Caco-2 (cell line): ENCODE measurements around the gene RGSL1. TPM values are rescaled to one million over a fixed set of nuclear protein-coding genes. Genes with fewer than 3 reads are reported as not detected.

Source experiments
- BruUV-seq: library from RNA; stranded (reverse); fragments of 400-500 nt; replicated peaks from 2 replicates; lab custom pipeline; 2021; lab: Mats Ljungman, UMichigan
- CTCF ChIA-PET: fragments of 300-600 bp; sonication (Branson Sonifier 250); formaldehyde crosslinking; loops from one replicate; lab custom pipeline; 2022; ENCODE audit warnings: antibody characterized with exemption; lab: Charles Lee
- POLR2A ChIA-PET: fragments of 300-600 bp; sonication (Branson Sonifier 250); formaldehyde crosslinking; loops from one replicate; lab custom pipeline; 2022; ENCODE audit warnings: antibody characterized with exemption; lab: Charles Lee
- DNase-seq, 2 experiments: peaks; one replicate each; pipeline versions ENCODE4 v3.0.0 to v3.0.0-alpha.2; 2020 to 2022
- H3K27me3 ChIP-seq: replicated peaks from 2 replicates; pipeline ENCODE4 v1.6.0; 2011; ENCODE audit warnings: low read length; ENCODE audit not compliant: control insufficient read depth, insufficient read depth
- H3K36me3 ChIP-seq: 2 replicates; pipeline ENCODE4 v1.5.1; 2011; ENCODE audit warnings: low read length; ENCODE audit not compliant: control insufficient read depth, insufficient read depth
- H3K4me1 ChIP-seq: fragments of 250-450 bp; sonication (Bioruptor Pico); 2 replicates; pipeline ENCODE4 v1.5.1; 2020; ENCODE audit warnings: mild to moderate bottlenecking
- H3K4me3 ChIP-seq: 2 replicates; pipeline ENCODE4 v1.5.1; 2011; ENCODE audit warnings: low read depth, mild to moderate bottlenecking, control low read depth, low read length
- H3K9me3 ChIP-seq: fragments of 250-450 bp; sonication (Bioruptor Pico); 2 replicates; pipeline ENCODE4 v1.5.1; 2020; ENCODE audit warnings: mild to moderate bottlenecking, moderate library complexity
- H3K27ac Mint-ChIP-seq: one replicate; pipeline ENCODE4 v1.8.0; 2022; ENCODE audit warnings: mixed read lengths; ENCODE audit not compliant: unreplicated experiment
- H3K27me3 Mint-ChIP-seq: one replicate; pipeline ENCODE4 v1.8.0; 2022; ENCODE audit warnings: mixed read lengths; ENCODE audit not compliant: insufficient read depth, unreplicated experiment
- H3K36me3 Mint-ChIP-seq: one replicate; pipeline ENCODE4 v1.8.0; 2022; ENCODE audit warnings: mild to moderate bottlenecking, mixed read lengths; ENCODE audit not compliant: insufficient read depth, unreplicated experiment
- H3K4me1 Mint-ChIP-seq: one replicate; pipeline ENCODE4 v1.8.0; 2022; ENCODE audit warnings: low read depth, mixed read lengths; ENCODE audit not compliant: unreplicated experiment
- H3K4me3 Mint-ChIP-seq: one replicate; pipeline ENCODE4 v1.8.0; 2022; ENCODE audit warnings: mild to moderate bottlenecking, moderate library complexity, mixed read lengths; ENCODE audit not compliant: unreplicated experiment
- H3K9me3 Mint-ChIP-seq: one replicate; pipeline ENCODE4 v1.8.0; 2022; ENCODE audit warnings: mixed read lengths; ENCODE audit not compliant: unreplicated experiment
- CTCF ChIP-seq, 2 experiments: fragments of 200-600 bp in 1 of 2; IDR thresholded peaks; 1 replicate in 1 of 2; 2 replicates in 1 of 2; pipeline versions ENCODE4 v1.5.1 to v1.8.0; 2011 to 2022; ENCODE audit warnings: antibody characterized with exemption in 1 of 2, control low read depth in 1 of 2, inconsistent platforms in 1 of 2, low read depth in 1 of 2, low read length in 1 of 2, mild to moderate bottlenecking in 1 of 2, moderate library complexity in 1 of 2; ENCODE audit not compliant: insufficient read depth in 1 of 2, severe bottlenecking in 1 of 2, unreplicated experiment in 1 of 2
- intact Hi-C: fragments of 100-400 bp; cut with micrococcal nuclease; formaldehyde crosslinking; loops from one replicate; pipeline ENCODE4 v1.10.0; 2022; ENCODE audit not compliant: unreplicated experiment
- total RNA-seq: library from RNA; stranded (reverse); gene quantifications from 2 replicates; pipeline ENCODE4 v1.2.3, GENCODE V29; 2022

Gene RGSL1
- total RNA-seq, 1 experiment from 2014 or later: not detected

DNA sequence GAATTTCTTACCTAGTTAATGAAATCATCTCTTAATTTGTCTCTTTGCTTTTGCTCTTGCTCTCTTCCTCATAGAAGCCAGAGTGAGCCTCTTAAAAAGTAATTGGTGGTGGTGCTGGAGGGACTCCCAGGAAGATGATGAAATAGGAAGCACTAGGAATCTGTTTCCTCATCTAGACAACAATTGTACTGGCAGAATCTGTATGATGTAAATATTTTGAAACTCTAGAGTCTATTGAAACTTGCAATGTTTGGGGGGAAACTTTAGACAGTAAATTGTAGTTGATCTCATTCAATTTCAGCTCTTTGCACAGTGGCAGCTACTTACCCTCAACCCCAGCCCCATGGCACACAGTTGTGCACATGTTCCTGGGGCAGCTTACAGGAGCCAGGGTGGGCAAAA, 10.6 kb downstream of the RGSL1 start:
- no peaks in the 10 kb centered on the region for H3K36me3 Mint-ChIP-seq
- POLR2A ChIA-PET: no interaction called here
- H3K27ac Mint-ChIP-seq: no peak overlapping the region
- no peaks in the 10 kb centered on the region for H3K9me3 ChIP-seq
- no peak overlapping the region for H3K4me3 Mint-ChIP-seq
- BruUV-seq: no TSS peak
- no peak overlapping the region for H3K4me3 ChIP-seq
- intact Hi-C loops: no loop called here
- no peaks in the 10 kb centered on the region for H3K36me3 ChIP-seq
- CTCF ChIA-PET: no interaction called here
- no peak for DNase-seq
- H3K27me3 ChIP-seq: no peaks in the 10 kb centered on the region
- no peaks in the 10 kb centered on the region for H3K4me1 Mint-ChIP-seq
- H3K9me3 Mint-ChIP-seq: no peaks in the 10 kb centered on the region
- peaks cover 11% of the 10 kb centered on the region for H3K27me3 Mint-ChIP-seq
- no peak for TF ChIP-seq CTCF (IDR thresholded peaks at IDR 0.05; ENCODE audit: insufficient read depth in 1 of 2, low read depth in 1 of 2, low read length in 1 of 2, severe bottlenecking in 1 of 2, unreplicated experiment in 1 of 2)
- no peaks in the 10 kb centered on the region for H3K4me1 ChIP-seq

GRCh38 chr1:182473556-182473955, 23.6 kb downstream of the RGSL1 start:
- intact Hi-C loops: no loop called here
- H3K9me3 ChIP-seq: peaks cover 7% of the 10 kb centered on the region
- no peaks in the 10 kb centered on the region for H3K36me3 Mint-ChIP-seq
- H3K27me3 ChIP-seq: no peaks in the 10 kb centered on the region
- POLR2A ChIA-PET: no interaction called here
- H3K4me1 Mint-ChIP-seq: no peaks in the 10 kb centered on the region
- no peak overlapping the region for H3K27ac Mint-ChIP-seq
- DNase-seq: no peak
- H3K4me3 ChIP-seq: no peak overlapping the region
- no peak for TF ChIP-seq CTCF (IDR thresholded peaks at IDR 0.05; ENCODE audit: insufficient read depth in 1 of 2, low read depth in 1 of 2, low read length in 1 of 2, severe bottlenecking in 1 of 2, unreplicated experiment in 1 of 2)
- BruUV-seq: no TSS peak
- CTCF ChIA-PET: no interaction called here
- H3K36me3 ChIP-seq: no peaks in the 10 kb centered on the region
- H3K4me1 ChIP-seq: no peaks in the 10 kb centered on the region
- peaks cover 34% of the 10 kb centered on the region for H3K27me3 Mint-ChIP-seq
- no peak overlapping the region for H3K4me3 Mint-ChIP-seq
- H3K9me3 Mint-ChIP-seq: peaks cover 22% of the 10 kb centered on the region

GRCh38 chr1:182476625-182477024, 26.7 kb downstream of the RGSL1 start:
- no peak for TF ChIP-seq CTCF (IDR thresholded peaks at IDR 0.05; ENCODE audit: insufficient read depth in 1 of 2, low read depth in 1 of 2, low read length in 1 of 2, severe bottlenecking in 1 of 2, unreplicated experiment in 1 of 2)
- CTCF ChIA-PET: interaction anchor here (0.7 kb wide), 1 partner anchor 98 kb away, joined by 3 read pairs; no protein-coding TSS in a partner anchor
- no peak overlapping the region for H3K4me3 Mint-ChIP-seq

More at GRCh38 chr1:182476625-182477024, 26.7 kb downstream of the RGSL1 start:
- no TSS peak for BruUV-seq
- Mint-ChIP-seq H3K4me1 (no peaks in the 10 kb centered on the region), H3K27me3 (peaks cover 25% of the 10 kb centered on the region), H3K36me3 (no peaks in the 10 kb centered on the region), H3K9me3 (peaks cover 19% of the 10 kb centered on the region), H3K27ac (no peak overlapping the region)
- Histone ChIP-seq H3K27me3 (no peaks in the 10 kb centered on the region), H3K4me3 (no peak overlapping the region), H3K4me1 (no peaks in the 10 kb centered on the region), H3K36me3 (no peaks in the 10 kb centered on the region), H3K9me3 (peaks cover 16% of the 10 kb centered on the region)
- intact Hi-C loops: no loop called here
- DNase-seq: no peak
- POLR2A ChIA-PET: no interaction called here
